Astrocyte (in vitro differentiated cells and primary cell): ENCODE measurements around the gene PHF1.

ENCODE experiments used
- CTCF ChIP-seq: IDR thresholded peaks from 2 replicates; pipeline ENCODE4 v1.5.1; 2011; ENCODE audit warnings: low read depth, mild to moderate bottlenecking, inconsistent platforms, low read length, moderate library complexity; ENCODE audit not compliant: insufficient read depth
- EZH2 ChIP-seq: IDR thresholded peaks from 2 replicates; pipeline ENCODE4 v1.6.1; 2012; ENCODE audit warnings: mild to moderate bottlenecking, low read length, inconsistent platforms; ENCODE audit not compliant: insufficient read depth

DNA sequence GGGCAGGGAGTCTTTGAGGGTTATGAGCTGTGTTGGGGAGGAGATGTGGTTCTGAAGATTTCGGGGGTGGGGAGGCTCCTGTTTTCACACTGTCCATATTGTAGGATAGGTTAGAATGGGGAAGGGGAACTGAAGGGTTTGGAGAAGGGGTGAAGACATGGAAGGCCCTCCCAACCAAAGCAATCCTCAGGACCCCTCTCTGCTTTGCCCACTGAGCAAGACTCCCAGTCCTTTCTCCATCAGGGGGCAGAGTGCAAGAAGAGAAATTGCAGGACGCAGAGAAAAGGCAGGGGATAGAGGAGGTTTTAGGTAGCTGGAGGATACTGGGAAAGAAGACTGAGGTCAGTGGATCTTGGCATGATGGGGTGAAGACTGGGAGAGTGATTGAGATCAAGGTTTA, 13.0 kb downstream of the PHF1 start:
- TF ChIP-seq CTCF (no peak), EZH2 (no peak)
